DMS79 treated with DMSO at 0.1 percent for 48 hours (cell line): ENCODE results near the gene PCDHGA1.

Experiments used
- DNase-seq: peaks from one replicate; lab custom pipeline; 2025; lab: John Stamatoyannopoulos, UW

Gene PCDHGA1

GRCh38 chr5:141512911-141513626 lies 182.8 kb downstream of the PCDHGA1 start:
- peak; percentile 39 for DNase-seq

- DNase-seq: peak; percentile 31
Measured at GRCh38 chr5:141513627-141514329, 183.5 kb downstream of the PCDHGA1 start.

- DNase-seq: peak; percentile 83
Measured at GRCh38 chr5:141514330-141515133, 184.2 kb downstream of the PCDHGA1 start.

GRCh38 chr5:141515141-141515540 lies 184.8 kb downstream of the PCDHGA1 start:
- peak; percentile 8 for DNase-seq

- DNase-seq: no peak
Measured at GRCh38 chr5:141515946-141516671, 185.8 kb downstream of the PCDHGA1 start.

GRCh38 chr5:141516672-141517025 lies 186.3 kb downstream of the PCDHGA1 start:
- no peak for DNase-seq

- no peak for DNase-seq
Measured at GRCh38 chr5:141517312-141517711, 187.0 kb downstream of the PCDHGA1 start.

GRCh38 chr5:141517880-141518617 lies 187.7 kb downstream of the PCDHGA1 start:
- no peak for DNase-seq

GRCh38 chr5:141518618-141519015 lies 188.3 kb downstream of the PCDHGA1 start:
- DNase-seq: no peak

GRCh38 chr5:141519605-141520565 lies 189.6 kb downstream of the PCDHGA1 start:
- DNase-seq: no peak

- no peak for DNase-seq
Measured at GRCh38 chr5:141521244-141521781, 191.0 kb downstream of the PCDHGA1 start.

GRCh38 chr5:141522301-141522700 lies 192.0 kb downstream of the PCDHGA1 start:
- no peak for DNase-seq

- DNase-seq: no peak
Measured at GRCh38 chr5:141523991-141524390, 193.7 kb downstream of the PCDHGA1 start.

- DNase-seq: peak; percentile 79
Measured at GRCh38 chr5:141524604-141525597, 194.6 kb downstream of the PCDHGA1 start.

GRCh38 chr5:141525653-141526052 lies 195.3 kb downstream of the PCDHGA1 start:
- no peak for DNase-seq

GRCh38 chr5:141527426-141527825 lies 197.1 kb downstream of the PCDHGA1 start:
- no peak for DNase-seq

- no peak for DNase-seq
Measured at GRCh38 chr5:141528291-141528984, 198.1 kb downstream of the PCDHGA1 start.

- DNase-seq: no peak
Measured at GRCh38 chr5:141529002-141529401, 198.7 kb downstream of the PCDHGA1 start.
